Nephron (organoid): ENCODE results near the gene ZDHHC14.

Source experiments
- H3K27ac Mint-ChIP-seq, 3 experiments: 2 replicates each; pipeline ENCODE4 v1.8.0; 2020; ENCODE audit warnings: mixed read lengths in 3 of 3, mild to moderate bottlenecking in 2 of 3, moderate library complexity in 1 of 3
- H3K27me3 Mint-ChIP-seq: 2 replicates; pipeline ENCODE4 v1.8.0; 2021; ENCODE audit warnings: low read depth, mild to moderate bottlenecking, moderate library complexity, mixed read lengths
- H3K36me3 Mint-ChIP-seq: 2 replicates; pipeline ENCODE4 v1.8.0; 2020; ENCODE audit warnings: low read depth, mixed read lengths
- H3K4me1 Mint-ChIP-seq: 2 replicates; pipeline ENCODE4 v1.8.0; 2020; ENCODE audit warnings: mixed read lengths
- H3K4me3 Mint-ChIP-seq, 3 experiments: 2 replicates each; pipeline ENCODE4 v1.8.0; 2020; ENCODE audit warnings: mild to moderate bottlenecking in 3 of 3, mixed read lengths in 3 of 3, moderate library complexity in 2 of 3
- H3K9me3 Mint-ChIP-seq: 2 replicates; pipeline ENCODE4 v1.8.0; 2020; ENCODE audit warnings: mixed read lengths
- TF ChIP-seq, protein P1 (sequence below), 3 experiments: fragments of 200-600 bp; sonication (generic); IDR thresholded peaks; one replicate each; pipeline ENCODE4 v1.5.0; 2021; ENCODE audit warnings: antibody characterized with exemption in 3 of 3; ENCODE audit not compliant: unreplicated experiment in 3 of 3

ZDHHC14 gene

GRCh38 chr6:157641837-157642236 is 260.8 kb downstream of the ZDHHC14 start:
- H3K36me3 Mint-ChIP-seq, result no peaks in the 10 kb centered on the region
- H3K27ac Mint-ChIP-seq, result no peak overlapping the region
- H3K4me3 Mint-ChIP-seq, result no peak overlapping the region
- H3K9me3 Mint-ChIP-seq, result no peaks in the 10 kb centered on the region
- peaks cover 12% of the 10 kb centered on the region for H3K4me1 Mint-ChIP-seq
- TF ChIP-seq, protein P1, sequence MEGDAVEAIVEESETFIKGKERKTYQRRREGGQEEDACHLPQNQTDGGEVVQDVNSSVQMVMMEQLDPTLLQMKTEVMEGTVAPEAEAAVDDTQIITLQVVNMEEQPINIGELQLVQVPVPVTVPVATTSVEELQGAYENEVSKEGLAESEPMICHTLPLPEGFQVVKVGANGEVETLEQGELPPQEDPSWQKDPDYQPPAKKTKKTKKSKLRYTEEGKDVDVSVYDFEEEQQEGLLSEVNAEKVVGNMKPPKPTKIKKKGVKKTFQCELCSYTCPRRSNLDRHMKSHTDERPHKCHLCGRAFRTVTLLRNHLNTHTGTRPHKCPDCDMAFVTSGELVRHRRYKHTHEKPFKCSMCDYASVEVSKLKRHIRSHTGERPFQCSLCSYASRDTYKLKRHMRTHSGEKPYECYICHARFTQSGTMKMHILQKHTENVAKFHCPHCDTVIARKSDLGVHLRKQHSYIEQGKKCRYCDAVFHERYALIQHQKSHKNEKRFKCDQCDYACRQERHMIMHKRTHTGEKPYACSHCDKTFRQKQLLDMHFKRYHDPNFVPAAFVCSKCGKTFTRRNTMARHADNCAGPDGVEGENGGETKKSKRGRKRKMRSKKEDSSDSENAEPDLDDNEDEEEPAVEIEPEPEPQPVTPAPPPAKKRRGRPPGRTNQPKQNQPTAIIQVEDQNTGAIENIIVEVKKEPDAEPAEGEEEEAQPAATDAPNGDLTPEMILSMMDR (IDR thresholded peaks at IDR 0.05; ENCODE audit: unreplicated experiment in 3 of 3), result no peak
- H3K27me3 Mint-ChIP-seq, result peaks cover 6% of the 10 kb centered on the region

- Mint-ChIP-seq H3K27ac (no peak overlapping the region), H3K4me1 (peaks cover 3% of the 10 kb centered on the region), H3K27me3 (peaks cover 6% of the 10 kb centered on the region), H3K36me3 (no peaks in the 10 kb centered on the region), H3K4me3 (no peak overlapping the region), H3K9me3 (no peaks in the 10 kb centered on the region)
- TF ChIP-seq, protein P1 (IDR thresholded peaks at IDR 0.05; ENCODE audit: unreplicated experiment in 3 of 3), result no peak
Observed at GRCh38 chr6:157642736-157643135, 261.7 kb downstream of the ZDHHC14 start.

DNA sequence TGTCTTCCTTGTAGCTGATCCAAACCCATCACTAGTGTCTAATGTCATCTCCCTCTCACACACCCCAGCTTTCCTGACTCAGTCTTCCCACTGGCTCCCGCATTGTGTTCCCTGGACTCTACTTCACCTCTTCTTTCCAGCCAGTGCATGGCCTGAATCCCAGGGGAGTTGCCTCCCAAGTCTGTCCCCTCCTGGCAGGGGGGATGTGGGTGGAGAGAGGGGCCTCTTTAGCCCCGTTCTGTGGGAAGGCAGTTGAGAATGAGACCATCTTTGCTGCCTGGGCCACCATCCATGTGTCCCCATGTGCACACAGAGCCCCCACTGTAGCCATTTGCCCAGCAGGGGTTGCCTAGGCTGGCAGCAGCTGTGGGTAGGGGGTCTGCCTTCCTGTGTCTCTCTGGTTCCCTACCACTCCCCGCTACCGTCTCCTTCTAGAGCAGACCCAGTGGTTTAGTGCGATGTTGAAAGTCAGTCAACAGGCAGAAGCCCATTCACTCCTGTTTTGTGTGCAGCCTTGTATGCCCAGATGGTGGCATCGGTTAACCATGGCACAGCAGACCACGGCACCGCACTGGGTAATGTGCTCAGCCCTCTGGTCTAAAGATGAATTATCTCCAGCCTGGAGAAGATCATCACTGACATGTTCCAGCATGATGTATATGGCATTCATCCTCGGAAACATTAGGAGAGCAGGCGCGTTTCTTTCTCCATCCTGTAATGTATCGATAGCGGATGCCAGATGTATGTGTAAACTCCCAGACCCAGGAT is 263.2 kb downstream of the ZDHHC14 start:
- Mint-ChIP-seq H3K4me1 (peaks cover 8% of the 10 kb centered on the region), H3K36me3 (no peaks in the 10 kb centered on the region), H3K27ac (no peak overlapping the region), H3K4me3 (no peak overlapping the region), H3K9me3 (no peaks in the 10 kb centered on the region), H3K27me3 (peaks cover 14% of the 10 kb centered on the region)
- TF ChIP-seq, protein P1 (IDR thresholded peaks at IDR 0.05; ENCODE audit: unreplicated experiment in 3 of 3), result no peak

DNA sequence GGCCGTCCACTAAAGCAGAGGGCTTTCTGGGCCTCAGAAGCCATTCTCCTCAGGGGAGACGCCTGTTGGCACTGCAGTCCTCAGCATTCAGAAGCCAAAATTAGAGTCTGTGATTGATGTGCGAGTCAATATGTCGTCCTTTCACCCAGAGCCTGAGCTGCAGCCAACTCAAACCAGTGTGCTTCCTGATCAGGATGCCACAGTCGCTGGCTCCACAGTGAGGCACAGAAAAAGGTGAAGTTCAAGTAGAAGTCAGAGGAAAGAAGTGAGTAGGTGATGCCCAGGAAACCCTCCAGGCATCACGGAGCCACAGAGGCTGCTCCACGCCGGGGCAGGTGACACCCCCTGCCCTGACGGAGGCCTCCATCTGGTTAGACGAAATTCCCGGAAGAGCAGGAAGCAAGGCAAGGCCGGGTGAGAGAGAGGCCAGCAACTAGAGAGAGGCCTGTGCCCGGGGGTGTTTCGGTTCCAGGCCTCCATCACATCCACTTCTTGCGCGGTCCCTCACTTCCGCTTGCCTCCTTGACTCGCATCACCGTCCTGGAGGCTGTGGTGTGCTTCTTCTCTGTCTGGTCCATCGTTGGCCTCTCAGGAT is 264.3 kb downstream of the ZDHHC14 start:
- Mint-ChIP-seq H3K4me1 (peaks cover 11% of the 10 kb centered on the region), H3K36me3 (no peaks in the 10 kb centered on the region), H3K4me3 (no peak overlapping the region), H3K27ac (no peak overlapping the region), H3K9me3 (no peaks in the 10 kb centered on the region), H3K27me3 (peaks cover 8% of the 10 kb centered on the region)
- TF ChIP-seq, protein P1 (IDR thresholded peaks at IDR 0.05; ENCODE audit: unreplicated experiment in 3 of 3), result no peak

- H3K4me1 Mint-ChIP-seq, result peaks cover 16% of the 10 kb centered on the region
- TF ChIP-seq, protein P1 (IDR thresholded peaks at IDR 0.05; ENCODE audit: unreplicated experiment in 3 of 3), result no peak
- no peaks in the 10 kb centered on the region for H3K36me3 Mint-ChIP-seq
- no peaks in the 10 kb centered on the region for H3K9me3 Mint-ChIP-seq
- H3K4me3 Mint-ChIP-seq, result no peak overlapping the region
- no peak overlapping the region for H3K27ac Mint-ChIP-seq
- H3K27me3 Mint-ChIP-seq, result peaks cover 8% of the 10 kb centered on the region
Observed at GRCh38 chr6:157646012-157646411, 265.0 kb downstream of the ZDHHC14 start.
